HG03039 (cell line): ENCODE results near the gene CST4.
"Not testable (repeated sequence)": the region's sequence is repeated elsewhere in the genome, so short reads cannot be mapped to it uniquely, and the experiment has no call there.

ENCODE experiments used
- ATAC-seq: cut with Tn5 transposase; IDR thresholded peaks from one replicate; pipeline ENCODE4 v1.9.1; 2021; ENCODE audit warnings: mild to moderate bottlenecking, moderate library complexity; ENCODE audit not compliant: unreplicated experiment

Gene CST4

GRCh38 chr20:23662276-23662870 is 26.5 kb downstream of the CST4 start:
- ATAC-seq: no peak

GRCh38 chr20:23661002-23661429 is 27.8 kb downstream of the CST4 start:
- ATAC-seq: no peak

- ATAC-seq: no peak
These were observed 28.6 kb downstream of the CST4 start for GRCh38 chr20:23659989-23660837.

- not testable (repeated sequence) for ATAC-seq
These were observed 29.2 kb downstream of the CST4 start for GRCh38 chr20:23659610-23659988.

GRCh38 chr20:23658989-23659609 is 29.7 kb downstream of the CST4 start:
- no peak for ATAC-seq

DNA sequence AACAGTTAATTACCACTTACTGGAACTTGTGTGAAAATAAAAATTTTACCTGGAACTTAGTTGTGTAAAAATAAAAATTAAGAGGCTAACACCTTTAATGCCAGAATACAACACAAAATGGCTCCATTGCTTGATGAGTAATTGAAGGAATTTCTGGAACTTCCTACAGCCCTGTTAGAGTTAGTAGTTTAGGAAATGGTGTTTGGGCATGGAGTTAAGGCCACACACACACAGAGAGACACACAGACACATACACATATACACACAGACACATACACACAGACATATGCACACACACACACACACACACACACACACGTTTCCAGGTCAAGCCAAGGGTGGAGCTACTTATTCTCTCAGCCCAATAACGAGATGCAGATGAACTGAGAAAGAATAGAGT is 30.5 kb downstream of the CST4 start:
- no peak for ATAC-seq

- ATAC-seq: no peak
These were observed 31.6 kb downstream of the CST4 start for GRCh38 chr20:23657202-23657601.

GRCh38 chr20:23656372-23656771 is 32.5 kb downstream of the CST4 start:
- no peak for ATAC-seq

DNA sequence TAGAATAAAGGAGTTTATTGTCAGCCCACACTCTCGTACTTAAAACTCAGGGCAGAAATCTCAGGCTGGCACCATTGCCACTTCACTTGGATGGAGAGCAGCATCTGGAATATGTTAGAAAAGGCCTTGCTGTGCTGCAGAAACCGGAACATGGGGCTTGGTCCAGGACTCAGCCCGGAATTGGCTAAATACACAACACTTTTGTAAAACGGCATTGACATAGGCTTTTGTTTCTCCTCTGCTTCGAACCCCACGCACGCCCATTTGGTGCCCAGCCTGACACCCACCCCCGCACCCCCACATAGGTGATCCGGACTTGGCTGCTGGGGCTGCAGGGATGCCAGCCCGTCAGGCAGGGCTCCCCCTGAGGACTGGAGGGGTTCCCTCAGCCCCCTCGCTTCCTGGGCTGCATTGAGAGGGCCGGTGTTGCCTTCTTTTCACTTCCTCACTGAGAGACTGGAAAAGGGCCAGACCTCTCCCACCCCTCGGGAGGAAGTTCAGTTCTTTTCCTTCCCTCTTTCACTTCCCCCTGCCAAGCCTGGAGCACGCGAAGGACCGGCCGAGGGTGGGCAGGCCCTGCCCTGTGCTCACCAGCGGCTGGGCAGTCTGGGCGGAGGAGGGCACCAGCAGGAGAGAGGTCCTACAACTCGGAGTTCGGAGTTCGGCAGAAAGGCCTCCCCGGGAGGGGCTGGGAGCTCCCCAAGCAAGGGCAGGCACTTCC is 33.2 kb downstream of the CST4 start:
- no peak for ATAC-seq

DNA sequence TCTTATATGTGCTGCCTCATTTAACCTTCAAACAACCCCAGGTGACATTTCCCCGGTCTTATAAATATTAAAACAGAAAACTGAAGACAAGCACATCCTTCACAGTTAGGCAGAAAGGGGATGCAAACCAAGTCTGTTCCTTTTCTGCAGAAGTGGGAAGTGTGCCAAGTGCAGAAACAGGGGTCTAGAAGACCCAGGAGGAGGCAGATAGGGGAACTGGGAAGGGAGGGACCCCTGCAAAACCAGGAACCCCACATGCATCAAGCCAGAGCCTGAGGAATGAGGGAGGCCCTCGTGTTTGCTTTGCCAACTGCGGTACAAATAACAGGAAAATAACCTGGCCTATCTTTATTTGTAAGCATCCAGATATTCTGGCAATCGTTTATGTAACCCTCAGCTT is 34.1 kb downstream of the CST4 start:
- no peak for ATAC-seq

DNA sequence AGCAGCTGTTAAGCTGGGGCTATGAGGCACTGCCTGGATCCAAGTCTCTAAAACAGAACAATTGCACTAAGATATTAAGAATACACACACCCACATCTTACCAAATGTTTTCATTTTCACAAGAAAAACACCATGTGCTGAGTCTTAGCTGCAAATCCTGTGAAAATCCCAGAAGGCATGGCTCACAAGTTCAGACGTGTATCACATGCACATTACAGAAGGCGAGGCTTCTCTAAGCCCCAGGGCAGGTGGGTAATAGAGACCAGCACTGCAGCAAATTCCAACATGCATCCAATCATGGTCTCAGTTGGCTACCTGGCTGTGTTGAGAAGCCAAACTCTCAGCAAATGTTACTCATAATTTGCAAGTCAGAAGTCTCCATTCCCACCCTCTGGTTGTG is 34.8 kb downstream of the CST4 start:
- no peak for ATAC-seq

DNA sequence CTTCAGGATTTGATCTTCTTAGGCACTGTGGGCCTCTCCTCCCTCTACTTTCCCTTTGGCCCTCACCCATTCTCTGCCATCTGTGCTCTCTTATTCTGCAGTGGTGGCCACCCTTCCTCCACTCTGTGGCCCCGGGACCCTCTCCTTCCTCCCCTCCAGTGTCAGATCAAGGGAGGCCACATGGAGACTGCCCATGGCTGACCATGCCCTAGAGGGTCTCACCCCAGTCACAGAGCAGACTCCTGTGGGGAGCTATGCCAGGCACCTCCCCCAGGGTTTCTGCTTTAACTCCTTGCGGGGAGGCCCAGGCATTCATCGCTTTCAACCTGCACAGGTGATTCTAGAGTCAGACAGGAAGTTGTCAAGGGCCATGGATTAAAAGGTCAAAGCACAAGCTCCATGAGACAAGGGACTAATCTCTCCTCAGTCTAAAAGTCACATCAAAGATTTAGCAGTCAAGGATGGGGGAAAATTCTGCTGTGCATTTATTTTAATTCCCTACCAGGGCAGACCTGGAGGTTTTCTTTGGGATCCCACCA is 35.4 kb downstream of the CST4 start:
- no peak for ATAC-seq

GRCh38 chr20:23652926-23653325 is 35.9 kb downstream of the CST4 start:
- no peak for ATAC-seq

DNA sequence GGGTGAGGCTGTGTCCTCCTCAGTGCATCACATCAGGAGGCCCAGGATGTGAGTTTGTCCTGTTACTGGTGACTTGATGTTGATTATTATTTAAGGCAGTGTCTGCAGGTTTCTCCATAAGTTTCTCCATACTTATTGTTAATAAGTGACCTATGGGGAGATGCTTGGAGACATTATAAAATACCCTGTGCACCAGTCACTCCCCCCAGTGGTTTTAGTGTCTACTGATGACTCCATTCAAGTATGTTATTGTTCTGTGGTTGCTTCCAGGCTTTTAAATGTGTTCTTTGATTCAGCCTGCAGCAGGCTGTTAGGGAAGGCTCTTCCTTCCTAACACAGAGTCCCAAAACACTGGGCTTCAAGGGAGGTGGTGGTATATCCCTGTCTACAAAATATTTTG is 36.5 kb downstream of the CST4 start:
- no peak for ATAC-seq

- no peak for ATAC-seq
These were observed 37.7 kb downstream of the CST4 start for GRCh38 chr20:23651117-23651516.

DNA sequence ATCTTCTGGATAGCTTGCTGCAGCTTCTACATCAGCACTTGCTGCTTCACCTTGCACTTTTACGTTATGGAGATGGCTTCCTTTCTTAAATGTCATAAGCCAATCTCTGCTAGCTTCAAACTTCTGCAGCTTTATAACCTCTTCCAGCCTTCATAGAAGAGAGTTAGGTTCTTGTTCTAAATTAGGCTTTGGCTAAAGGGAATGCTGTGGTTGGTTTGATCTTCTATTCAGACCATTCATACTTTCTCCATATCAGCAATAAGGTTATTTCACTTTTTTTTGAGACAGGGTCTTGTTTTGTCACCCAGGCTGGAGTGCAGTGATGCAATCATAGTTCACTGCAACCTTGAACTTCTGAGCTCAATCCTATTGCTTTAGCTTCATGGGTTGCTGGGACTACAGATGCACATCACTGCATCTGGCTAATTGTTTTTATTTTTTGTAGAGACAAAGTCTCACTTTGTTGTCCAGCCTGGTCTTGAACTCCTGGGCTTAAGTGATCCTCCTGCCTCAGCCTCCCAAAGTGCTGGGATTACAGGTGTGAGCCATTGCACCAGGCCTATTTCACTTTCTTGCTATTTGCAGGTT is 38.9 kb downstream of the CST4 start:
- ATAC-seq: no peak

DNA sequence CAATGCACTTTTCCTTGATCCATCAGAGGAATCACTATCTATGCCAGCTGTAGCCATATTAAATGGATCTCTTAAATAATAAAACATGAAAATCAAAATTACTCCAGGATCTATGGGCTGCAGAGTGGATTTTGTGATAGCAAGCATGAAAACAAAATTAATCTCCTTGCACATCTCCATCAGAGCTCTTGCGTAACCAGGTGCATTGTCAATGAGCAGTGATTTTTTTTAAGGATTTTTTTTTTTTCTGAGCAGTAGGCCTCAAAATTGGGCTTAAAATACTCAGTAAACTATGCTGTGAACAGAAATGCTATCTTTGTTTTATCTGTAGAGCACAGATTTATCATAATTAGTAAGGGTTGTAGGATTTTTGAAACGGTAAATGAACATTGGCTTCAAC is 39.6 kb downstream of the CST4 start:
- ATAC-seq: no peak

- ATAC-seq: no peak
These were observed 41.5 kb downstream of the CST4 start for GRCh38 chr20:23647346-23647745.

GRCh38 chr20:23646106-23646873 is 42.5 kb downstream of the CST4 start:
- no peak for ATAC-seq

DNA sequence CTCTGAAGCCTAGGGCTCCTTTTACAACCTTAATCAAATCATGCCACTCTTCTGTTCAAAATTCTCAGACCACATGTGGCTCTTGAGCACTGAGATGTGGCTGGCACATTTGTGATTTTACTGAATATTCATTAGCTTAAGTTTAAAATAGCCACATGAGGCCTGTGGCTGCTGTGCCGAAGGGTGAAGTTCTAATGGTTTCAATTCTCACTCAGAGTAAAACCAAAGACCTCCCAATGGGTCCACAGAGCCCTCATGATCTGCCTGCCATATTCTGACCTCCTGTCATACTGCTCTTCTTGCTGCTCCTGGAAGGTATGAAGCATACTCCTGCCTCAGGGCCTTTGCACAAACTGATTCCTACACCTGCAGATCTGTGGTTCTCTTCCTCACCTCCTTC is 43.3 kb downstream of the CST4 start:
- no peak for ATAC-seq
